Stimulated activated CD4-positive, alpha-beta T cell treated with anti-CD3 and anti-CD28 coated beads, TNF-alpha, amount 100 ng/mL, for 48 hours (primary cell): ENCODE results near the gene JCHAIN.

Experiments used
- DNase-seq, 3 donors: peaks; one replicate each; pipeline ENCODE4 v3.0.0-alpha.2; 2020; ENCODE audit warnings: low read depth in 3 of 3

JCHAIN gene

DNA sequence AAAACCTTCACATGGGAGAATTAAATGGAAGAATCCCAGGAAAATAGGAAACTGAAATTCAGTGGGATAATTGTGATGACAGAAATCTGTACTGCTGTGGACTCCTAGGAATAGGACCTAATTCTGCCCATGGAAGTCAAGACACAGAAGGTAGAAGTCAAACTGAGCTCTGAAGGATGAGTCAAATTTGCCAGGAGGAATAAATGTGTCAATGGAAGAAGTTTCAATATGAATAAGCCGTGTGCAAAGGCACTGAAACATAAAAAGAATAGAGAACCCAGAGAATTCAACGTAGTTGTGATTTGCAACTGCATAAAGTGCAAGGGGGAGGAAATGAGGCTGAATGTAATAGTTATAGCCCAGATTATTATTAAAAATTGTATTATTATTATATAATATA is 26.1 kb downstream of the JCHAIN start:
- no peak for DNase-seq

- DNase-seq = no peak
Observed at GRCh38 chr4:70637239-70637913, 28.9 kb downstream of the JCHAIN start.

DNA sequence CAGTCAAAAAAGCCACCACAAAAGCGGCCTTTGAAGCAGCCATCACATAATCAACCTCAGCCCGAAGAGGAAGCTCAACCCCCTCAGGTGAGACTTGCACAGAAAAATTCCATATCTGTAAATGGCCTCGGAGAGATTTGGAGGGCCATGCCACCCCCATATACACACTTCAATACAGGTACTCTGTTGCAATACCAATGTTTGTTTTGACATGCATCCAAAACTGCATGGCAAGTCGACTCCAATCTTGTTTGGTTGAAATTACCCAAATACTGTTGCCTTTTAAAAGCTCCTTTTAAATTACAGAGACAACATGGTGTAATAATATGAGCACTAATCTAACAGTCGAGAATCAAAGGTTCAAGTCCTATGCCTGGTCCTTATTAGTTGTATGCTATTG is 31.8 kb downstream of the JCHAIN start:
- no peak for DNase-seq

DNA sequence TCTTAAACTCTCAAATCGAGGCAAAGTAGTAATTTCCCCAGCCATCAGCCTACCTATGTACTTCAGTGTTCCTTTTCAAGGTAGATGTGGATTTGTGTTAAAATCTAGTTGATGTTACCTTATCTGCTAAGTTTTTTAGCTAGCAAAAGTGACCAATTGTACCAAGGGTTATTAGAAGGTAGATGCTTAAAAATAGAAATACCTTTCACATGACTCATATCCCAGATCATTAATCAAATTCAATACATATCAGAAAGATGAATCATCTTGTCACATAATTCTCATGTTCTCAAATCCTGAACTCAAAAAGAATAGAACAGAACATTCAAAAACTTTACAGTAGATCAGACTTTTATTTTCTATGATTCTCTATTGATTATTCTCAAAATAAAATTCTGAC is 34.3 kb downstream of the JCHAIN start:
- no peak for DNase-seq

DNA sequence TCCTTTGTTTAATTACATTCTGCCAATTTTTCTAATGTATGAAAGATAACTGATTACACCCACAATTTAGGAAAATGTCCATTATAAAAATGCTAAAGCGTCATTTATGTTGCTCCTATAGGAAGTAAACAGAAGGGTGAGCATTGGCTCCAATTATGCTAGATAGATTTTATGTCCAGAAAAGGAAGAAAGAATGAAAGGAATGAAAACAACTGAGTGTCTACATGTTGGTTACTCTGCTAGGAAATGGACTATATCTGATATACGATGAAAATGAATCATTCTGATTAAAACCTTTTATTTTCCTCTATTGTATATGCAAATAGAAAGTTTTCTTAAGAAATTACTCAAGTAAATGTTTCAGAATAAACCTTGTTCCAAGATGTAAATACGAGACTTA is 36.1 kb downstream of the JCHAIN start:
- no peak for DNase-seq

GRCh38 chr4:70629469-70630090 is 36.7 kb downstream of the JCHAIN start:
- no peak for DNase-seq

DNA sequence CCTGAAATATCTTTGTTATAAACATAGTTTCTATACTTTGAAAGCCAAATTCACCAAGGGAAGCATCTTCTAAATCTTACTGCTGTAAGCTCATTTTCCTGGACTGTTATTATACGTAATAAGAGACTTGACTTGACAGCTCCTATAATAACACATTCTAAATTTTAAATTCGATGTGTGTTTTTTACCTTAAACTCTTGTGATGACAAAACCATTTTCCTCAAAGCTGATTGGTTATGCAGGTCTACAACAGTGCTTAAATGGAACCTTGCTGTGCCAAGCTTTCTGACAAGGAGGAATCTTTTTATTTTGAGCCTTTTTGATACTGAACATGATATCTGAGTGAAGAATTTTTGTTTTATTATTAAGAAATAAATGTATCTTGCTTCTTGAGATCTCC is 37.9 kb downstream of the JCHAIN start, which contains the start of gene ENAM:
ENAM (plus strand) TSS at position 301 of the 400 bp plus-strand sequence. CDS start 757 bp downstream, outside the sequence.
- no peak for DNase-seq

GRCh38 chr4:70627620-70628019 is 38.7 kb downstream of the JCHAIN start:
- DNase-seq = no peak

GRCh38 chr4:70624226-70624793 is 42.0 kb downstream of the JCHAIN start:
- no peak for DNase-seq

GRCh38 chr4:70623323-70623722 is 43.0 kb downstream of the JCHAIN start:
- DNase-seq = no peak

DNA sequence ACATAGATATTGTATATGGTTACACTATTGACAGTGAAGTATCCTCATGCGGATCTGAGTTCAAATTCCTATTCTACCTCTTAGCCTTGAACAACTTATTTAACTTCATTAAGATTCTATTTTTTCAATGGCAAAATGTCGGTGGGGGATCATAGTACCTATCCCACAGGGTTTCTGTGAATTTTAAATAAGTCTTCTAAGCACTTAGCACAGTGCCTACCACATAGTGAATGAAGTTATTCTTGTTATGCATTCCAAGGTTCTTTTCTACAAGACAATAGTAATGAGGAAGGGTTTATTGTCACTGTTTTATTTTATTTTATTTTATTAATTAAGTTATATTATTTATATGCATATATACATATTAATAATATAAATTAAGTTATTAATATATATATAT is 46.5 kb downstream of the JCHAIN start:
- no peak for DNase-seq

DNA sequence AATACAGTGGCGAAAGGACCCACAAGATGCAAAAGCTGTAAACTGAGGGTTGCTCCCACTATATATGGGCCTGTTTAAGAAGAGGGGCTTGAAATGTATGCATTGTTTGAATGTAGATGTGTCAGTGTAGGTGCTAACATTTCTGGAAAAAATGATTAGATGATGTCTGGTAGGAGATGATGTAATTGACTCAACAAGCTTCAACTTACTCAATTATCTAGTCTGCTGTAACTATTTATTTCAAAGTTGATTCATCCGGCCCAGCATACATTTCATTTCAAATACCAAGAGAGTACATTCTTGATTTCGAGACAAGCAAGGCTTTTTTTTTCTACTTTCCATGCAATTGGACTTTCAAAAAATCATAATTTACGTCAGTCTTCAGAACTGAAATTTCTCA is 47.0 kb downstream of the JCHAIN start:
- DNase-seq = no peak

- DNase-seq = no peak
Observed at GRCh38 chr4:70614184-70614555, 52.1 kb downstream of the JCHAIN start.

GRCh38 chr4:70613306-70614183 is 52.8 kb downstream of the JCHAIN start:
- DNase-seq = no peak

GRCh38 chr4:70608324-70608723 is 58.0 kb downstream of the JCHAIN start:
- no peak for DNase-seq

- DNase-seq = no peak
Observed at GRCh38 chr4:70607334-70607853, 58.9 kb downstream of the JCHAIN start.

- DNase-seq = no peak
Observed at GRCh38 chr4:70606459-70606858, 59.8 kb downstream of the JCHAIN start.
